SHP77 treated with DMSO at 0.1 percent for 48 hours (cell line): Measurements from ENCODE around the gene ZNF367.
"Not testable (repeated sequence)": the region's sequence is repeated elsewhere in the genome, so short reads cannot be mapped to it uniquely, and the experiment has no call there.

Experiments
- DNase-seq: peaks from one replicate; lab custom pipeline; 2025; lab: John Stamatoyannopoulos, UW

The ZNF367 gene

DNA sequence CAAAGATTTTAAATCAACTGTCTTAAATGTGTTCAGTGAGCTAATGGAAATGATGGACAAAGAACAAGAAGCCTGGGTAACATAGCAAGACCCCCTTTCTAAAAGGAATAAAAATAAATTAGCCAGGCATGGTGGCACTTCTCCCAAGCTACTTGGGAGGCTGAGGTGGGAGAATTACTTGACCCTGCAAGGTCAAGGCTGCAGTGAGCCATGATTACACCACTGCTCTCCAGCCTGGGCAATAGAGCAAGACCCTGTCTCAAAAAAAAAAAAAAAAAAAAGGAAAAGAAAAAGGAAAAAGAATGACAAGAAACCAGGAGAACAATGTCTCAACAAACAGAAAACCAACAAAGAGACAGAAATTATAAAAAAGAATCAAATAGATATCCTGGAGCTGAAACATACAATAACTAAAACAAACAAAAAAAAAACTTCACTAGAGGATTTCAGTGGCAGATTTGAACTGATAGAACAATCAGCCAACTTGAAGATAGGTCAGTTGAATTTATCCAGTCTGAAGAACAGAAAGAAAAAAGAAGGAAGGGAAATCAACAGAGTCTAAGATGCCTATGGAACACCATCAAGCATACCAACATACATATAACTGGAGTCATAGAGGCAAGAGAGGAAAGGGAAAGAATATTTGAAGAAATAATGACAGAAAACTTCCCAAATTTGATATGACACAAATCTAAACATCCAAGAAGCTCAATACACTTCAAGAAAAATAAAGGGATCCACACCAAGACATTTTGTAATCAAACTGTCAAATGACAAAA, 17.8 kb downstream of the ZNF367 start:
- DNase-seq: no peak

GRCh38 chr9:96399325-96399633, 18.9 kb downstream of the ZNF367 start:
- DNase-seq: no peak

GRCh38 chr9:96398582-96399324, 19.4 kb downstream of the ZNF367 start:
- no peak for DNase-seq

GRCh38 chr9:96395964-96396363, 22.2 kb downstream of the ZNF367 start:
- no peak for DNase-seq

DNA sequence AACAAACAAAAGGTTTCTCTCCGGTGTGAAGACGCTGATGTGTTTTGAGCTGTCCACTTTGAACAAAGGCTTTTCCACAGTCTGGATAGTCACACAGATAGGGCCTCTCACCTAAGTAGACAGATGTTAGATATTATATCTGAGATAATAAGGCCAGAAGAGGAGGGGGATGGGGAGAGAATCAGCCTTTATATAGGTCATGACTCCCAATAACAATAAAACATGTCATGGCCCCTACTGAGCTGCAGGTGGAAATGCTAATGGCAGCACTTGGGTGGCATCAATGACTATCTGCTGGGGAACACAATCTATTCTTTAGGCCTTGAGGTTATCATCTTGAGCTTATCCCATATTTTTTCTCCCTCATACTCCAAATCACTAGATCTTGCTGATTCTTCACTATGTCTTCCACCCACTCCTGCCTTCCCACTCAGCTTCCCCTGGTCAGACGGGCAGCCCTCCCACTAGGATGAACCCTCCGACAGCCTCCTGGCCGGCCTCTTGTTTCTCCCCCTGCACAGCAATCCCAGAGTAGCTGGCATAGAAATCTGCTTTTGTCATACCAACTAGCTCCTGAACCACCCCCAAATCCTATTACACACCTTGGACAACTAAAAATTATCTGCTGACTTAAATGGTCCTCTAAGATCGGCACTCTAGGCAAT, 23.2 kb downstream of the ZNF367 start:
- no peak for DNase-seq

DNA sequence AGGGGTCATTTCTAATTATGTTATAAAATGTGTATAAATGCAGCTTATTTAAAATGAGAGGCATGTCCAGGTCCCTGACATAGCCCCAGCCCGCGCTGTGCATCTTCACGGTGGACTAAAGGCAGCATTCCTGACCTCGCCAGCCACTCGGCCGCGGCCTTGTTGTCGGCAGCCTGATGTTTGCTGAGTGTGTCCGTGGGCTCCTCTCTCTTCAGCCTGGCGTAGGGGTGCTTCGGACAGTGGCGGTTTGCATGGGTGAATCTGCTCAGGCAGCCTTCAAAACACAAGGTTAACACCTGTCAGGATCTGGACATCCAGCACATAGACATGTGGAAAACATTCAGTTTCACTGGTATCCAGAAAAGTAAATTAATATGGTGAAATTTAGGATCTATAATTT, 25.9 kb downstream of the ZNF367 start:
- DNase-seq: no peak

DNA sequence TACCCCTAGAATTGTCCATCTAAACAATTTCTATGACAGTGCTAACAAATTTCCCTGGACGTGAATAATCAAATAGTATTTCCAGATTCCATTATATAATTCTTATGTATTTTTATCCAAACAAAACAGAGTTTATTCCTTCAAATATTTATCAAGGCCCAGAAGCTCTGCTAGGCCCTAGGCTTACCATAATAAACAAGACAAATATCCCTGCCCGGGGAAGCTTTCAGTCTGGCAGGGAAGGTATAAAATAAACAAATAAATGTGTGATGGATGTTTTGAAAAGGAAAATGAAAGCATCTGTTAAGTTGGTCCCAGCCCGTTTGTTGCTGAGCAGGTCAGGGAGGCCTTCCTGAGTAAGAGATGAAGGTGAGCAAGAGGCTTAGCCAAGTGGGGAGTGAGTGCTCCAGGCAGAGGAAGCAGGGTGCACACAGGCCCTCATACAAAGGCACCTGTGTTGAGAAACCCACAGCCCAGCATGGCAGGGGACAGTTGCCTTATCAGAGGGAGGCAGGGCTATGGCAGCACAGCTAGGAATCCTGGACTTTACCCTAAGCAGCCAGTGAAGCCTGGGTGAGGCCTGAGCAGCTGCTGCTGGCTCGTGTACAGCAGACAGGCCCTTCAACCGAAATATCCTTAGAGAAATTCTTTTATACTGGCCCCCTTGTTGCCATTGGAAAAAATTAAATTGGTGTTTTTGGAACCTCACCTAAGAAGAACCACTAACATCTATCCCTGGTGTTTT, 27.0 kb downstream of the ZNF367 start:
- DNase-seq: no peak

- no peak for DNase-seq
Measured at GRCh38 chr9:96388144-96388543, 30.0 kb downstream of the ZNF367 start.

DNA sequence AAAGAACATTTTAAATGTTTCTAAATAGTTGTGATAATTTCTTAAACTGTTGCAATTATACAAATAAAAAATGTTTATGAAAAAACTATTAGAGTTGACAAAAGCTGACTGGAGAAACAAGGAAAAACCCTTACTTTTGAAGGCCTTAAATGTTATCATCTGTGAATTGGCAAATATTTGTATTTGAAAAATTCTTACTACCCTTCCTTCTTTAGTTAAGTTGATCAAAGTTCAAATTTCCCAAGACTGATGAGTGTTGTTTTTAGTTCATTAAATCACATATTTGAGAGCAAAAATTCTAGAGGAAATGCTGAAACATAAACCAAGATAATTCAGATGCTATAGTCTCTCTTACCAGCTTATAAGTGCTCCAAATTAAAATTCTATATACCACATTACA, 32.0 kb downstream of the ZNF367 start:
- no peak for DNase-seq

DNA sequence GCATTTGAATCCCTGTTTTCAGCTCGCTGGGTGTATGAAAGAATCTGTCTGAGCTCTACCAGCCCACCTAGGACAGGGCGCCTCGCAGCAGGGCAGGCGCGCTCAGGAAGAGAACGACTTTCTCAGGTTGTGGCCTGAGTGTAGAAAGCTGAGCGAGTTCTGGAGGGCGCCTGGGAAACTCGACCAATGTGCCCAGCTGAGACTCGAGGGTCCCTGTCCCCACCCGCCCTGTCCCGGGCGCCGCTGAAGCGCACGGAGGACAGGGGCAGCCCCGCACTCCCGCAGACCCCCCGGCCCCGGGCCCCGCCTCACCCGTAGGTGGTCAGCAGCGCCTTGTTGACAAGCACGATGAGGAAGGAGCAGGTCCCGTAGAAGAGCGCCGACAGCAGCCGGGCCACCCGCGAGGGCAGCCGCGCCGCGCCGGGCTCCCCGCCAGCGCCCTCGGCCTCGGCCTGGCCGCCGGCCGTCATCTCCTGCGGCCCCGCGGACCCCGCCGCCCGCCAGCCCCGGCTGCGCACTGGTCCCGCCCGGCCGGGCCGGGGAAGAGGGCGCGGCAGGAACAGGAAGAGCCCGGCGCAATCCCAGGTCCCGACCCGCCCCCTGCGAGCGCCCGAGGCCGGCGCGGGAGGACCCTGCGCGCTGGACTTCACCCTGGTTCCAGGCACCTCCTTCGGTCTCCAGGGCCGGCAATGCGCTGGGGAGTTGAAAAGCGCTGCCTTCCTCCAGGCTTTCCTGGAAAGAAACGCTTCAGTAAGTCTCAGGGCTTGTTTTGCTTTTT, 34.8 kb downstream of the ZNF367 start, which contains the start of gene SLC35D2:
Gene SLC35D2 (minus strand): TSS at position 547 of the 778 bp plus-strand sequence. CDS start 77 bp downstream, at position 470.
- DNase-seq: no peak

DNA sequence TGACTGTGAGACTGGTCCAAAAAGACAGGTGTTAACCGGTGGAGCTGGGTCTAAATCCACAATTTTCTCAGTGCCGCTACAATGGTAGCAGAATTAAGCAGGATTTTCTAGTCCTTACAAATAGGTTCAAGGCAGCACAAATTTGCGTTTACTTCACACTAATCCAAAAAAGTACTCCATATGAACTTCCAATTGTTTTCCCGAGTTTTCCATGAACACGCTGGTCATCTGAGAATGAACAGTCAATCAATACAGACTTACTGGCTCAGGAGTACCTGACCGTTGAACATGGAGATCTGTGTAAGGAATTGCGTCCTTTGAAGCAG, 35.4 kb downstream of the ZNF367 start:
- DNase-seq: no peak

GRCh38 chr9:96382175-96382574, 36.0 kb downstream of the ZNF367 start:
- no peak for DNase-seq

GRCh38 chr9:96381696-96382095, 36.5 kb downstream of the ZNF367 start:
- DNase-seq: no peak

- DNase-seq: no peak
Measured at GRCh38 chr9:96381125-96381524, 37.0 kb downstream of the ZNF367 start.

DNA sequence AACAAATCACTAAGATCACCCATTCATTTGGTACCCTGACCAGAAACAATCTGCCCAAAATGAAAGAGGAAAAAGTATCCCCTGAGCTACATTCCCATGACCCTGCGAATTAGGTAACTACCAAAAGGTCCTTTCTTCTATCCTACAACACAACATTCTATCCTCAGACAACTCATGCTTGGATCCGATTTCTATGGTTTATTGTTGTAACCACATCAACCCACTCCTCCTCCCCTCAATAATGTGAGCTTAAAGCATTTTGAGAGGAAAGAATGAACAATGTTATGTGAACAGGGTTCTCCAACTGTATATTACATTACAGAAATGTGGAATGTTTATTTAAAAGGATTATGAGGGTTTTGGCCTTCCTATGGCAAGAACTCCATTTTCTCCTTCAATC, 38.7 kb downstream of the ZNF367 start:
- DNase-seq: no peak

DNA sequence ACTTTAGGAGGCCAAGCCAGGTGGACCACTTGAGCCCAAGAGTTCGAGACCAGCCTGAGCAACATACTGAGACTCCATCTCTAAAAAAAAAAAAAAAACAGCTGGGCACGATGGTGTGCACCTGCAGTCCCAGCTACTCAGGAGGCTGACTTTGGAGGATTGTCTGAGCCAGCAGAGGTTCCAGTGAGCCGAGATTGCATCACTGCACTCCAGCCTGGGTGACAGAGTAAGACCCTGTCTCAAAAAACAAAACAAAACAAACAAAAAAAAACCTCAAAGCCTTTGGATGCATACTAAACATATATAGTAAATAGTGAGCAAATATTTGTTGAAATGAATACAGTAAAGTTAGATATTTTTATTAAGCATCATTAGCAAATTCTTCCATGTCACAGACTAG, 40.0 kb downstream of the ZNF367 start:
- no peak for DNase-seq

- DNase-seq: no peak
Measured at GRCh38 chr9:96376891-96377874, 41.0 kb downstream of the ZNF367 start.

GRCh38 chr9:96375507-96375906, 42.7 kb downstream of the ZNF367 start:
- not testable (repeated sequence) for DNase-seq

GRCh38 chr9:96367943-96368342, 50.2 kb downstream of the ZNF367 start:
- no peak for DNase-seq

- no peak for DNase-seq
Measured at GRCh38 chr9:96363175-96363967, 54.8 kb downstream of the ZNF367 start.
